ENCODE measurements around the gene STAC. TPM values are rescaled to one million over a fixed set of nuclear protein-coding genes. Genes with fewer than 3 reads are reported as not detected.

Gene STAC
- total RNA-seq, 1 donor from 2014 or later = 0.09 TPM

- DNase-seq (no peak), ATAC-seq (ENCODE audit: low read depth) (no peak)
- Mint-ChIP-seq H3K4me3 (no peak overlapping the region), H3K9me3 (no peaks in the 10 kb centered on the region), H3K36me3 (ENCODE audit: low read depth) (no peaks in the 10 kb centered on the region), H3K27ac (no peak overlapping the region), H3K27me3 (peaks cover 10% of the 10 kb centered on the region), H3K4me1 (no peaks in the 10 kb centered on the region)
- no peak for TF ChIP-seq CTCF (IDR thresholded peaks at IDR 0.05)
- ChIA-PET POLR2A (no interaction called here), CTCF (no interaction called here)
- intact Hi-C loops (cut with micrococcal nuclease) = no loop called here
These were observed 217.1 kb downstream of the STAC start for GRCh38 chr3:36597422-36597821.
